ENCODE measurements around the gene TTC4. TPM values are rescaled to one million over a fixed set of nuclear protein-coding genes. Genes with fewer than 3 reads are reported as not detected.

Gene TTC4
- polyA plus RNA-seq, 1 of the 3 experiments (the other 2 are of a cell fraction): 17.9 TPM

GRCh38 chr1:54782156-54782555 lies 66.5 kb downstream of the TTC4 start:
- Histone ChIP-seq H3K27ac (ENCODE audit: low read depth in 2 of 2, low read length in 1 of 2) (no peak overlapping the region), H3K79me2 (ENCODE audit: insufficient read depth) (no peaks in the 10 kb centered on the region), H3K9me3 (no peaks in the 10 kb centered on the region), H3K9ac (no peak overlapping the region), H3K4me2 (no peak overlapping the region), H4K20me1 (ENCODE audit: insufficient read depth) (no peaks in the 10 kb centered on the region), H3K36me3 (replicated peaks in 1 of 2; ENCODE audit: control insufficient read depth in 1 of 2, insufficient read depth in 2 of 2, low read length in 1 of 2) (no peaks in the 10 kb centered on the region), H3K27me3 (ENCODE audit: insufficient read depth) (no peaks in the 10 kb centered on the region), H3K4me3 (ENCODE audit: low read depth in 2 of 2, low read length in 1 of 2) (no peak overlapping the region), H2AFZ (ENCODE audit: low read depth) (no peak overlapping the region), H3F3A (replicated peaks; ENCODE audit: insufficient read depth) (no peaks in the 10 kb centered on the region), H3K4me1 (ENCODE audit: control insufficient read depth in 1 of 2, insufficient read depth in 2 of 2, low read depth in 1 of 2, low read length in 1 of 2) (peaks cover 0 to 4% of the 10 kb centered on the region in 2 experiments; a peak in 1 of 4 replicates), H3K9me2 (no peaks in the 10 kb centered on the region)
- 52% methylated on average over 4 of the region's 6 CpGs for WGBS (ENCODE audit: low lambda C conversion rate)
- TF ChIP-seq EZH2phosphoT487 (IDR thresholded peaks at IDR 0.05; ENCODE audit: borderline replicate concordance, low read depth) (no peak), NRF1 (IDR thresholded peaks at IDR 0.05; ENCODE audit: low read depth, low read length) (no peak), SIN3A (IDR thresholded peaks at IDR 0.05; ENCODE audit: borderline replicate concordance, low read depth, low read length) (no peak), MEF2A (IDR thresholded peaks at IDR 0.05; ENCODE audit: borderline replicate concordance, low read depth) (no peak), GATA2 (CRISPR knock-in tag; IDR thresholded peaks at IDR 0.05) (no peak), FOXJ3 (CRISPR knock-in tag; IDR thresholded peaks at IDR 0.05) (no peak), MXI1 (IDR thresholded peaks at IDR 0.05; ENCODE audit: low read depth, low read length) (no peak), ZBTB33 (IDR thresholded peaks at IDR 0.05; ENCODE audit: borderline replicate concordance, low read depth) (no peak)
- POLR2A ChIA-PET: no interaction called here
- CTCF ChIA-PET: interaction anchor here (0.7 kb wide), 1 partner anchor 9 kb away, joined by 3 read pairs; no protein-coding TSS in a partner anchor
- DNase-seq: no peak

GRCh38 chr1:54782588-54782987 lies 66.9 kb downstream of the TTC4 start:
- DNase-seq: no peak
- WGBS (ENCODE audit: low lambda C conversion rate): 62% methylated on average over 2 of the region's 2 CpGs
- TF ChIP-seq MAX (IDR thresholded peaks at IDR 0.05; ENCODE audit: low read depth): no peak
- TF ChIP-seq RFX5 (IDR thresholded peaks at IDR 0.05; ENCODE audit: low read length): no peak
- ChIA-PET CTCF (interaction anchor here (0.7 kb wide), 1 partner anchor 9 kb away, joined by 3 read pairs; no protein-coding TSS in a partner anchor), POLR2A (no interaction called here)
- Histone ChIP-seq H3K9ac (no peak overlapping the region), H3K79me2 (ENCODE audit: insufficient read depth) (no peaks in the 10 kb centered on the region), H3K9me3 (no peaks in the 10 kb centered on the region), H3K27me3 (ENCODE audit: insufficient read depth) (no peaks in the 10 kb centered on the region), H3K4me2 (no peak overlapping the region), H3K27ac (ENCODE audit: low read depth in 2 of 2, low read length in 1 of 2) (no peak overlapping the region), H3K36me3 (replicated peaks in 1 of 2; ENCODE audit: control insufficient read depth in 1 of 2, insufficient read depth in 2 of 2, low read length in 1 of 2) (no peaks in the 10 kb centered on the region), H3K9me2 (no peaks in the 10 kb centered on the region), H3K4me3 (ENCODE audit: low read depth in 2 of 2, low read length in 1 of 2) (no peak overlapping the region), H2AFZ (ENCODE audit: low read depth) (no peak overlapping the region), H3F3A (replicated peaks; ENCODE audit: insufficient read depth) (no peaks in the 10 kb centered on the region), H4K20me1 (ENCODE audit: insufficient read depth) (no peaks in the 10 kb centered on the region), H3K4me1 (ENCODE audit: control insufficient read depth in 1 of 2, insufficient read depth in 2 of 2, low read depth in 1 of 2, low read length in 1 of 2) (peaks cover 0 to 6% of the 10 kb centered on the region in 2 experiments; a peak in 1 of 4 replicates)
